Measurements from ENCODE around the gene HMX3. TPM values are rescaled to one million over a fixed set of nuclear protein-coding genes. Genes with fewer than 3 reads are reported as not detected.
"Not testable (repeated sequence)": the region's sequence is repeated elsewhere in the genome, so short reads cannot be mapped to it uniquely, and the experiment has no call there.

Gene HMX3
- polyA plus RNA-seq, 1 donor from 2014 or later: not detected

DNA sequence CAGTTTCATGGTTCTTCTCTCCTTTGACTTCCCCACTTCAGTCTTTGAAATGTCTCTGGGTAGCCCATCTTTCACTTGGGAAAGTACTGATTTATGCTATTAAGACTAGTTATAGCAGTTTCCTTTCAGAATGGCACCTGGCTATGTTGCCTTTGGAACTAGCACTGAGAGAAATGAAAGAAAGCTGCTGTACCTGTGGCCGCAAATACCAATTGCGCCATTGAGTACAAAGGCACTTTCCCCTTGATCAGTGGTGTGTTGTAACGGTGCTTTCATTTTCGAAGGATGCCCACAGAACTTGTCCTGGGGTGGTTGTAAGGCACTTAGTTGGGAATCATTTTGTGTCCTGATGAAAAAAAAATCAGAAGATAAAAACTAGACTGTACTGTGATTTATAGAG lies 35.2 kb downstream of the HMX3 start:
- no peak overlapping the region for H3K9ac ChIP-seq (ENCODE audit: low read length)
- no peak overlapping the region for H2AFZ ChIP-seq (ENCODE audit: low read depth, low read length)
- no peaks in the 10 kb centered on the region for H3F3A ChIP-seq (ENCODE audit: insufficient read depth, low read length, poor library complexity, severe bottlenecking)
- H3K27me3 ChIP-seq (ENCODE audit: insufficient read depth, low read depth, low read length): no peaks in the 10 kb centered on the region
- no peaks in the 10 kb centered on the region for H3K9me2 ChIP-seq (ENCODE audit: insufficient read depth, low read length)
- no peaks in the 10 kb centered on the region for H3K79me2 ChIP-seq (replicated peaks; ENCODE audit: insufficient read depth, low read length)
- TF ChIP-seq EP300 (conservative IDR thresholded peaks at IDR 0.05; ENCODE audit: poor library complexity, severe bottlenecking) (no peak), RAD21 (conservative IDR thresholded peaks at IDR 0.05) (no peak), SMC3 (conservative IDR thresholded peaks at IDR 0.05; ENCODE audit: poor library complexity) (no peak), TAF1 (IDR thresholded peaks at IDR 0.05; ENCODE audit: low read depth) (no peak), MXI1 (conservative IDR thresholded peaks at IDR 0.05; ENCODE audit: poor library complexity, severe bottlenecking) (no peak), POLR2AphosphoS5 (IDR thresholded peaks at IDR 0.05) (no peak), EZH2 (IDR thresholded peaks at IDR 0.05; ENCODE audit: borderline replicate concordance, insufficient read depth, low read length, poor library complexity, severe bottlenecking) (no peak)
- TF ChIP-seq, protein P1, sequence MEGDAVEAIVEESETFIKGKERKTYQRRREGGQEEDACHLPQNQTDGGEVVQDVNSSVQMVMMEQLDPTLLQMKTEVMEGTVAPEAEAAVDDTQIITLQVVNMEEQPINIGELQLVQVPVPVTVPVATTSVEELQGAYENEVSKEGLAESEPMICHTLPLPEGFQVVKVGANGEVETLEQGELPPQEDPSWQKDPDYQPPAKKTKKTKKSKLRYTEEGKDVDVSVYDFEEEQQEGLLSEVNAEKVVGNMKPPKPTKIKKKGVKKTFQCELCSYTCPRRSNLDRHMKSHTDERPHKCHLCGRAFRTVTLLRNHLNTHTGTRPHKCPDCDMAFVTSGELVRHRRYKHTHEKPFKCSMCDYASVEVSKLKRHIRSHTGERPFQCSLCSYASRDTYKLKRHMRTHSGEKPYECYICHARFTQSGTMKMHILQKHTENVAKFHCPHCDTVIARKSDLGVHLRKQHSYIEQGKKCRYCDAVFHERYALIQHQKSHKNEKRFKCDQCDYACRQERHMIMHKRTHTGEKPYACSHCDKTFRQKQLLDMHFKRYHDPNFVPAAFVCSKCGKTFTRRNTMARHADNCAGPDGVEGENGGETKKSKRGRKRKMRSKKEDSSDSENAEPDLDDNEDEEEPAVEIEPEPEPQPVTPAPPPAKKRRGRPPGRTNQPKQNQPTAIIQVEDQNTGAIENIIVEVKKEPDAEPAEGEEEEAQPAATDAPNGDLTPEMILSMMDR (IDR thresholded peaks at IDR 0.05; ENCODE audit: poor library complexity, severe bottlenecking): no peak
- TF ChIP-seq, protein P2, sequence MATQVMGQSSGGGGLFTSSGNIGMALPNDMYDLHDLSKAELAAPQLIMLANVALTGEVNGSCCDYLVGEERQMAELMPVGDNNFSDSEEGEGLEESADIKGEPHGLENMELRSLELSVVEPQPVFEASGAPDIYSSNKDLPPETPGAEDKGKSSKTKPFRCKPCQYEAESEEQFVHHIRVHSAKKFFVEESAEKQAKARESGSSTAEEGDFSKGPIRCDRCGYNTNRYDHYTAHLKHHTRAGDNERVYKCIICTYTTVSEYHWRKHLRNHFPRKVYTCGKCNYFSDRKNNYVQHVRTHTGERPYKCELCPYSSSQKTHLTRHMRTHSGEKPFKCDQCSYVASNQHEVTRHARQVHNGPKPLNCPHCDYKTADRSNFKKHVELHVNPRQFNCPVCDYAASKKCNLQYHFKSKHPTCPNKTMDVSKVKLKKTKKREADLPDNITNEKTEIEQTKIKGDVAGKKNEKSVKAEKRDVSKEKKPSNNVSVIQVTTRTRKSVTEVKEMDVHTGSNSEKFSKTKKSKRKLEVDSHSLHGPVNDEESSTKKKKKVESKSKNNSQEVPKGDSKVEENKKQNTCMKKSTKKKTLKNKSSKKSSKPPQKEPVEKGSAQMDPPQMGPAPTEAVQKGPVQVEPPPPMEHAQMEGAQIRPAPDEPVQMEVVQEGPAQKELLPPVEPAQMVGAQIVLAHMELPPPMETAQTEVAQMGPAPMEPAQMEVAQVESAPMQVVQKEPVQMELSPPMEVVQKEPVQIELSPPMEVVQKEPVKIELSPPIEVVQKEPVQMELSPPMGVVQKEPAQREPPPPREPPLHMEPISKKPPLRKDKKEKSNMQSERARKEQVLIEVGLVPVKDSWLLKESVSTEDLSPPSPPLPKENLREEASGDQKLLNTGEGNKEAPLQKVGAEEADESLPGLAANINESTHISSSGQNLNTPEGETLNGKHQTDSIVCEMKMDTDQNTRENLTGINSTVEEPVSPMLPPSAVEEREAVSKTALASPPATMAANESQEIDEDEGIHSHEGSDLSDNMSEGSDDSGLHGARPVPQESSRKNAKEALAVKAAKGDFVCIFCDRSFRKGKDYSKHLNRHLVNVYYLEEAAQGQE (IDR thresholded peaks at IDR 0.05; ENCODE audit: borderline replicate concordance): no peak
- no peak overlapping the region for H3K4me3 ChIP-seq (ENCODE audit: low read length)
- H3K9me3 ChIP-seq (ENCODE audit: low read length): no peaks in the 10 kb centered on the region
- peaks cover 3% of the 10 kb centered on the region for H3K36me3 ChIP-seq (ENCODE audit: insufficient read depth, low read length)
- no peaks in the 10 kb centered on the region for H4K20me1 ChIP-seq (ENCODE audit: insufficient read depth)
- no peak overlapping the region for H3K27ac ChIP-seq (ENCODE audit: low read length)
- H3K4me2 ChIP-seq (ENCODE audit: low read length): no peak overlapping the region

DNA sequence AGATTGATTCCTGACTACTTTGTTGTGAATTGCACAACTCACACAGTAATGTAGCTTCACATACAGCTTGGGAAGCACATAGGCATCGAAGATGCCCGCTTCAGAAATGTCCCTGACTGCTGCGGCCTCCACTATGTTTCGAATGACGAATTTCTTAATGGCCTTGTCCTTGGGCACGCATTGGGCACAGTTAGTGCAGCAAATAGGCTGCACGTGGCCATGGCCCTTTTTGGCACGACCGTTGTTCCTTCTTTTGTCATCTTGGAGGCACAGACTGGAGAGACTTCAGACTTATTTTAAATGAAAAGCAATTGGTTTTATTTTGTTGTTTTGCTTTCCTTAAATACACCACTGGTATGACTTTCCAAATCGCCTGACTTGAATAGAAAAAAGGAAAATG lies 35.8 kb downstream of the HMX3 start:
- not testable (repeated sequence) for H3K27me3 ChIP-seq (ENCODE audit: insufficient read depth, low read depth, low read length); H3K9me3 ChIP-seq (ENCODE audit: low read length); H3K27ac ChIP-seq (ENCODE audit: low read length); H3K4me2 ChIP-seq (ENCODE audit: low read length); H4K20me1 ChIP-seq (ENCODE audit: insufficient read depth); H3K9ac ChIP-seq (ENCODE audit: low read length); H3K4me3 ChIP-seq (ENCODE audit: low read length); H3K79me2 ChIP-seq (replicated peaks; ENCODE audit: insufficient read depth, low read length); H2AFZ ChIP-seq (ENCODE audit: low read depth, low read length); H3F3A ChIP-seq (ENCODE audit: insufficient read depth, low read length, poor library complexity, severe bottlenecking); H3K9me2 ChIP-seq (ENCODE audit: insufficient read depth, low read length); H3K36me3 ChIP-seq (ENCODE audit: insufficient read depth, low read length)
